ENCODE measurements around the gene CDK6.

- TF ChIP-seq EZH2 (IDR thresholded peaks at IDR 0.05; ENCODE audit: borderline replicate concordance, low read length), result no peak
- TF ChIP-seq, protein P1, sequence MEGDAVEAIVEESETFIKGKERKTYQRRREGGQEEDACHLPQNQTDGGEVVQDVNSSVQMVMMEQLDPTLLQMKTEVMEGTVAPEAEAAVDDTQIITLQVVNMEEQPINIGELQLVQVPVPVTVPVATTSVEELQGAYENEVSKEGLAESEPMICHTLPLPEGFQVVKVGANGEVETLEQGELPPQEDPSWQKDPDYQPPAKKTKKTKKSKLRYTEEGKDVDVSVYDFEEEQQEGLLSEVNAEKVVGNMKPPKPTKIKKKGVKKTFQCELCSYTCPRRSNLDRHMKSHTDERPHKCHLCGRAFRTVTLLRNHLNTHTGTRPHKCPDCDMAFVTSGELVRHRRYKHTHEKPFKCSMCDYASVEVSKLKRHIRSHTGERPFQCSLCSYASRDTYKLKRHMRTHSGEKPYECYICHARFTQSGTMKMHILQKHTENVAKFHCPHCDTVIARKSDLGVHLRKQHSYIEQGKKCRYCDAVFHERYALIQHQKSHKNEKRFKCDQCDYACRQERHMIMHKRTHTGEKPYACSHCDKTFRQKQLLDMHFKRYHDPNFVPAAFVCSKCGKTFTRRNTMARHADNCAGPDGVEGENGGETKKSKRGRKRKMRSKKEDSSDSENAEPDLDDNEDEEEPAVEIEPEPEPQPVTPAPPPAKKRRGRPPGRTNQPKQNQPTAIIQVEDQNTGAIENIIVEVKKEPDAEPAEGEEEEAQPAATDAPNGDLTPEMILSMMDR (IDR thresholded peaks at IDR 0.05; ENCODE audit: low read length), result no peak
Measured at GRCh38 chr7:92595281-92595680, 241.1 kb downstream of the CDK6 start.

Data from OCI-LY1 (cell line).